Stromal cell of bone marrow (primary cell): ENCODE results near the gene GNG10.
"Not testable (repeated sequence)": the region's sequence is repeated elsewhere in the genome, so short reads cannot be mapped to it uniquely, and the experiment has no call there.

Experiments
- DNase-seq: peaks from one replicate; pipeline ENCODE4 v3.0.0-alpha.2; 2012; ENCODE audit warnings: low read depth

Gene GNG10

GRCh38 chr9:111649016-111649415 is 12.4 kb upstream of the GNG10 start:
- no peak for DNase-seq

GRCh38 chr9:111657051-111657450 is 4.4 kb upstream of the GNG10 start:
- DNase-seq = no peak

- DNase-seq = no peak
These were observed 2.5 kb upstream of the GNG10 start for GRCh38 chr9:111658943-111659342.

- DNase-seq = no peak
These were observed 1.7 kb upstream of the GNG10 start for GRCh38 chr9:111659691-111660090.

- no peak for DNase-seq
These were observed 557 bp downstream of the GNG10 start for GRCh38 chr9:111661802-111662521.

GRCh38 chr9:111662576-111663300 is 1.3 kb downstream of the GNG10 start:
- DNase-seq = no peak

- no peak for DNase-seq
These were observed 2.0 kb downstream of the GNG10 start for GRCh38 chr9:111663301-111663823.

GRCh38 chr9:111668026-111668573 is 6.7 kb downstream of the GNG10 start:
- peak; percentile 41 for DNase-seq

- not testable (repeated sequence) for DNase-seq
These were observed 7.2 kb downstream of the GNG10 start for GRCh38 chr9:111668601-111669000.

GRCh38 chr9:111674319-111674718 is 12.9 kb downstream of the GNG10 start:
- no peak for DNase-seq

- DNase-seq = no peak
These were observed 14.7 kb downstream of the GNG10 start for GRCh38 chr9:111676116-111676515.

GRCh38 chr9:111678293-111678692 is 16.9 kb downstream of the GNG10 start:
- no peak for DNase-seq

- DNase-seq = no peak
These were observed 17.8 kb downstream of the GNG10 start for GRCh38 chr9:111679199-111679598.

GRCh38 chr9:111683392-111683791 is 22.0 kb downstream of the GNG10 start:
- DNase-seq = no peak

GRCh38 chr9:111691672-111692329 is 30.4 kb downstream of the GNG10 start:
- DNase-seq = peak; percentile 33

GRCh38 chr9:111696796-111697195 is 35.4 kb downstream of the GNG10 start:
- DNase-seq = no peak

- no peak for DNase-seq
These were observed 39.4 kb downstream of the GNG10 start for GRCh38 chr9:111700776-111701175.

- no peak for DNase-seq
These were observed 43.1 kb downstream of the GNG10 start for GRCh38 chr9:111704503-111704902.

GRCh38 chr9:111711548-111711947 is 50.1 kb downstream of the GNG10 start:
- no peak for DNase-seq

- no peak for DNase-seq
These were observed 51.0 kb downstream of the GNG10 start for GRCh38 chr9:111712369-111712768.

GRCh38 chr9:111715471-111715870 is 54.1 kb downstream of the GNG10 start:
- DNase-seq = no peak

- DNase-seq = no peak
These were observed 58.1 kb downstream of the GNG10 start for GRCh38 chr9:111719541-111719940.
